ENCODE results near the gene SP9.

The SP9 gene

GRCh38 chr2:174334781-174335251, at the start of gene SP9:
TSS of gene SP9 (plus strand) at chr2:174334954. CDS start at chr2:174335093, 139 bp downstream.
- no peak for DNase-seq

- no peak for DNase-seq
Observed at GRCh38 chr2:174286172-174286571, 48.6 kb upstream of the SP9 start.

DNA sequence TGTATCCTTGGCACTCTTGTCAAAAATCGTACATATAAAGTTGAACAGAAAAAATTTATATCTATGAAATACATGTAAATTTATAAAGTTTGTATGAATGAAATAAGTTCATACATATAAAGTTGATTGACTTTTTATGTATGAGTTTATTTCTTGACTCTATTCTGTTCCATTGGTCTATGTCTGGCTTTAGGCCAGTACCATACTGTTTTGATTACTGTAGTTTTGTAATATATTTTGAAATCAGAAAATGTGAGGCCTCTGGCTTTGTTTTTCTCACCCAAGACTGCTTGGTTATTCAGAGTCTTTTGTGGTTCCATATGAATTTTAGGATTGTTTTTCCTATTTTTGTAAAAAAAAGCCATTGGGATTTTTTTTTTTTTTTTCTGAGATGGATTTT, 41.8 kb upstream of the SP9 start:
- DNase-seq = no peak

DNA sequence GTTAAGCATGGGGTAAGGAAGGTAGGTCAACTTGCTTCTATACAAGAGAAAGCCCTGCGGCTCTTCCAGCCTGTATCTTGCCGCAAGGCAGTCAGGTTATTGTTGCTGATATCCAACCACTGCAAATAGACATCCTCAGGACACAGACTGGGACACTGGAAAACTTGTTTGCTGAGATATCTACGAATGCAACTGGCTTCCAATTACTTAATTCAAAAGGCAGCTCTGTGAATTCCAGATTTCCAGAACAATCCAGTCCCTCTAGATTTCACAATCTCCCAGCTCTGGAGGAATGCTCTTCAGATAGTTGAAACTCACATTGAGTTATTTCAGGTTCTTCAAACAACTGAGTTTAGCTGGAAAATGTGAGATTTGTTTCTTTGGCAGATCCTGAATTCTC, 34.6 kb upstream of the SP9 start:
- no peak for DNase-seq

DNA sequence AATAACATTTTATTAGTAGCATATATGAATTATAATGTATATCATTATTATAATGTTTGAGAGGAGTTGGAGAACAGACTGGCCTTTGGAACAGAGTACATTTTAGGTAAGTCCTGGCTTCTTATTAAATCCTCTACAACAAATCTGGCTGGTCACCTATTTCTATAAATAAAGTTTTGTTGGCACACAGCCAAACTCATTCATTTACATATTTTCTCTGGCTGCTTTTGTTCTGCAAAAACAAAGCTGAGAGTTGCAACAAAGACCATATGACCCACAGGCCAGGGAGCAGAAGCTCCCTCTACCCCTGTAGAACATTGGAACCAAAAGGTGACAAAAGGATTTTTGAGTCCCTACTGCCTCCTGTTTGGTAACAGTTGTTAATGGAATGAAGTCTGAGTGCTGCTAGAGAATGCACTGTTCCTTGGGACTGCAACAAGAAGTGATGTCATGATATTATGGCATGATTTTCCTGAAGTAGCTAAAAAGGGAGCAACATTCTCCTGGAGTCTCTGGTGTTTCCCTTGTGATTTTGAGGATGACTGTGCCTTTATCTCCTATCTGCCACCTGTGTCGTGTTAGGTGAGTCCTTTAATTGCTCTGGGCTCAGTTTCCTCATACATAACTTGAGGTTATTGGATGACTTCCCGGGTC, 22.0 kb upstream of the SP9 start:
- DNase-seq = no peak

GRCh38 chr2:174322149-174322548, 12.6 kb upstream of the SP9 start:
- no peak for DNase-seq

DNA sequence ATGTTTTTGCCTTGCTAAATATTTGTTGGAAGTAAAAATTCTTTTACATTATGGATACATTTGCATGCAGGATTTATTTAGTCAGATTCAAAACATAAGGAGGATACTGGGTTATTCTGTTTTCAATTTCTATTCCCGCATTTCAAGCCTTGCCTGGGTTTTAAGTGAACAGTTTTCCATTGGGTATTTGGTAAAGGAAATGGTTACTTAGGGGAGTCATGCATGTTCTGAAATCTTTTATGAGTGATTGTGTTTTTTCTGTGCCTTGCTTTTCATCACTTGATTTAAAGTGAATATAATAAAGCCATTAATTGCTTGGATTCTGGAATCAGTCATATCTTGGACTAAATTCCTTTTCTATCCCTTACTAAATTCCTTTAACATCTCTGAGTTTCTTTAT, 12.0 kb upstream of the SP9 start:
- DNase-seq = no peak

DNA sequence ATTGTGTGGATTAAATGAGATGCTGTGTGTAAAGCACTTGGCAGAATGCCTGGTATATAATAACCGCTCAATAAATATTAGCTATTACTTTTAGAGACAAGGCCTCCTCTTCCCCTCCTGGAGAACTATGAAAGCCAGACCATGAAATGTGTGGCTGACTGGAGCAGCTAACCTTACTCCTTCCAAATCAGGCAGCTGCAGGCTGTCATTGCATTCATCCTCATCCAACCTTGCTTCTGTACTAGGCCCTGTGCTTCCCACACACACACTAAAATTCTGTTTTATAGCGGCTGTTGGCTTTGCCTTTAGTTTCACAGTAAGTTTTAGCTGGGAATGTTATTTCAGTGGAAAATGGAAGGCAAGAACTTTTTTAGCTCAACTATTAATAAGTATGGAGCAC, 10.2 kb upstream of the SP9 start:
- DNase-seq = no peak

GRCh38 chr2:174325373-174326160, 9.2 kb upstream of the SP9 start:
- DNase-seq = no peak

GRCh38 chr2:174326161-174327020, 8.4 kb upstream of the SP9 start:
- no peak for DNase-seq

DNA sequence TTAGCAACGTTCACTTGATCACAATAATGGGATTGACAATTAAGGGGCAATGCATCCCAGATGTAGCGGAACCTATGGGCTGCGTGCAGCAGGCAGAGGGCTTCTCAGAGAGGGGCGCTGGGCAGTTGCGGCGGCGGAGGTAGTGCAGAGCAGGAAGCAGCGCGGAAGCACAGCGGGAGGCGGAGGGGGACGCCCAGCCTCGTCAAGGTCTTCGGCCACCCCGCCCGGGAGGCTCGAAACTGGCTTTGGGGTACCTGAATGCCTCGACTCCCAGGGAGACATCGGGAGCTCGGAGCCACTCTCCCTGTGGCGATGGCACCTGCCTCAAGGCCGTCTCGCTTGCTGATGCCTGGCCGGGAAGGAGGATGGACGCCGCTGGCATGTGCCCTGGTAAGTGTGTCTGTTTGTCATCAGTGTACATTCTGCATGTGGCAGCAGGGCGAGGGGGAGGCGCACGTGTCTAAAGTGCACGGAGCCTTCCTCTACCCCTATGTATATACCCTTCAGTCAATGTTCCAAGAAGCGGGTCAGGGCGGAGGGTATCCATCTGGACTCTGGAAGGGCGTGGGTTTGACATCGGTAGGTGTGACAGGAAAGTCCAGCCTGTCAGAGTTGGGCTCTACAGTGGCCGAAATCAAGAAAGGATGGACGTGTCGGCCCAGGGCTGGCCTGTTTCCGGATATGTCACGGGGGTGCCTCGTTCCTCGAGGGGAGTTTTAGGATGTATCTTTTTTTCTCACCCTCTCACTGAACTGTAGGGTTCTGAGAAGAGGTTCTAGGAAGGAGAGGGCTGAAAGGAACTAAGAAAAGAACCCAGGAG, 7.5 kb upstream of the SP9 start:
- no peak for DNase-seq

GRCh38 chr2:174327841-174328113, 7.0 kb upstream of the SP9 start:
- DNase-seq = no peak

DNA sequence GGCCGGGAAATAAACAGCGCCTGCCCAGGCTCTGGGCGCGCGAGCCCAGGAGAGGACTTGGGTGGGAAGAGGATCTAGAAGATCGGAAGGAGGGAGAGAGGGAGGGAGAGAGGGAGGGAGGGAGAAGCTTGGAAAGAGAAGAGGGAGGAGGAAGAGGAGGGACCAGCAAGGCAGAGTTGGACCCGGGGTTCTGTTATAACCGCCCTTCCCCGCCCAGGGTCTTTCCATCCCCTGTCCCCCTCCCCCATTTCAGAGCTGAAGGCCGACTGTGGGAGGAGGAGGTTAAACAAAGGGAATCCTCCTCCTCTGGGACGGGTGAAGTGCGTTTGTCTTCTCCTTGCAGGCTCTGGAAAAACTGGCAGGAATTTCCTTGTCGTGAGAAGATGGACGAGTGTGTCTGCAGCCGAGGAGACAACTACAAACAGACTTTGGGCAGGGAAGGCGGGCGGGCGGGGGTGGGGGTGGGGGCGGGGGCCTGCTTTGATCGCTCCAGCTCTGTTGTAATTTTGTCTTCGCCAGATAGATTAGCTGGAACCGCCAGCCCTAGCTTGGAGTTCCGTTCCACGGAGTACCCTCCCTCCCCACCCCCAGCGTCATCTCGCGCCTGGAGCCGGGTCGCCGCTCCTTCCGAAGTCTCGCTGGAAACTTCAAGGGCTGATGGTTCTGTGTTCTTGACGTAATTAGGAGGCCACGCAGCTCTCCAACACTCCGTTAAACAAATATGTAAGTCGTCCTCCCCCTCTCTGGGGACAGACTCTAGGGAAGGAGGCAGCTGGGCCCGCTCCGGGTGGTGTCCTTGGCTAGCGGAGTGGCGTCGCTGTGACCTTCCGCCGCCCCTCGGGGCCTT, 6.4 kb upstream of the SP9 start:
- DNase-seq = no peak

DNA sequence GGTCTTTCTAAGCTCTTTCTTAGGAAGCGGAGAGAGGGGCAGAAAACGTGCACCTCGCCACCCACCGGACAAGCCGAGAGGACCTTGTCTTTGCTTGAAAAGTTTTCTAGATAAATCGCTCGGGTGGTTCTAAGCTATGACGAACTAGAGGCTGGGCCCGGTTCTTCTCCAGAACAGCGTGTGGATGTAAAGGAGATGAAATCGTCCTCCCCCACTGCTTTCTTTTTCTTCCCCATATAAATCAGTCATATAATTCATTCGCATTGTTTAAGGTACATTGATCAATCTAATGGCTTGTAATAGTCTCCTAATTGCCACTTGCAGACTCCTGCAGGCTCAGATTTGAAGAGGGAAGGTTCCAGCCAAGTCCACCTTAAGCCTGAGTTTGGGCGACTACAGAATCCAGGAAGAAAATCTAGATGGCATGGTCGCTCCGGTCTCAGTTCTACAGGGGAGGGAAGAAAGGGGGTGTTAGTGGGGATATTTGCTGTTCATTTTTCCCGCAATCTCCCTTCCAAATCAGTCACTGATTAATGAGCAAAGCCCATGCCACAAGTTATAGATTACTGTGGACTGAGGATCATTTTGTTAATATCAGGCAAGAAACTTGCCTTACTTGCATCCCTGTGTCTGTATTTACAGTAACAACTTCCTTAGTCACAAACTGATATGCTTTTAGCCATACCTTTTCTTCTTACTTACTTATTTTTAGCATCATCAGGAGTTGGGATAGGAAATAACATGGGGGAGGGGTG, 5.6 kb upstream of the SP9 start:
- no peak for DNase-seq

- no peak for DNase-seq
Observed at GRCh38 chr2:174330945-174331594, 3.7 kb upstream of the SP9 start.

- DNase-seq = no peak
Observed at GRCh38 chr2:174331595-174332216, 3.0 kb upstream of the SP9 start.

GRCh38 chr2:174332217-174332963, 2.4 kb upstream of the SP9 start:
- DNase-seq = no peak

GRCh38 chr2:174333017-174333371, 1.8 kb upstream of the SP9 start:
- no peak for DNase-seq
